GM19463 (cell line): ENCODE measurements around the gene AGTPBP1.
A peak's percentile ranks its signal among the peaks of the same experiment; 100 is the strongest.
"Not testable (repeated sequence)": the region's sequence is repeated elsewhere in the genome, so short reads cannot be mapped to it uniquely, and the experiment has no call there.

ENCODE experiments used
- ATAC-seq: cut with Tn5 transposase; IDR thresholded peaks from one replicate; pipeline ENCODE4 v1.9.1; 2021; ENCODE audit warnings: mild to moderate bottlenecking, moderate library complexity; ENCODE audit not compliant: unreplicated experiment

AGTPBP1 gene

DNA sequence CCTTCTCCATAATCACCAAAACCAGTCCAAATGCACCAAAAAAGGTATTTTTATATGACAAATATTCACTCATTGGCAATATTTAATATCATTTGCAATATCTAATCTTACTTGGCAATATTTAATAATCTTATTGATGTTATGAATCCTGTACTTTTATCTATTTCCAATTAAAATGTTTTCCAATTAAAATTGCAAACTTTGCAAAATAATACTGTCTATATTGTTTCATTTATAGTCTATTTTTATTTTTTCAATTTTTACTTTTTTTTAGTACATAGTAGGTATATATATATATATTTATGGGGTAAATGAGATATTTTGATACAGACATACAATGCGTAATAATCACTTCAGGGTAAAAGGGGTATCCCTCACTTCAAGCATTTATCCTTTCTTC lies 109.9 kb downstream of the AGTPBP1 start:
- ATAC-seq: no peak

DNA sequence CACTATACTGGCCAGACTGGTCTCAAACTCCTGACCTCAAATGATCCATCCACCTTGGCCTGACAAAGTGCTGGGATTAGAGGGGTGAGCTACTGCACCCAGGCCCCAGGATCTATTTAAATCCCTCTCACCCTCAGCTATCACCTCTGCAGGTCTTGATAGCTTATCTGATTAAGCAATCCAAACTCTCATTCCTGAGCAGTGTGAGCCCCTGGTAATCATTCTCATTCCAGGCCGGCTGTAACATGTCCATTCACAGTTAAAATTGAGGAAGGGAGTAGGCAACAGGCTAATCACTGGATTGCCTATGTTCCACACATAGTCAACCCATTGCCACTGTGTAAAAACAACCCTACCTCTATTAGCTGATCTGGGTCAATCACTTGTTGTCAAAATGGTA lies 111.1 kb downstream of the AGTPBP1 start:
- ATAC-seq: no peak

DNA sequence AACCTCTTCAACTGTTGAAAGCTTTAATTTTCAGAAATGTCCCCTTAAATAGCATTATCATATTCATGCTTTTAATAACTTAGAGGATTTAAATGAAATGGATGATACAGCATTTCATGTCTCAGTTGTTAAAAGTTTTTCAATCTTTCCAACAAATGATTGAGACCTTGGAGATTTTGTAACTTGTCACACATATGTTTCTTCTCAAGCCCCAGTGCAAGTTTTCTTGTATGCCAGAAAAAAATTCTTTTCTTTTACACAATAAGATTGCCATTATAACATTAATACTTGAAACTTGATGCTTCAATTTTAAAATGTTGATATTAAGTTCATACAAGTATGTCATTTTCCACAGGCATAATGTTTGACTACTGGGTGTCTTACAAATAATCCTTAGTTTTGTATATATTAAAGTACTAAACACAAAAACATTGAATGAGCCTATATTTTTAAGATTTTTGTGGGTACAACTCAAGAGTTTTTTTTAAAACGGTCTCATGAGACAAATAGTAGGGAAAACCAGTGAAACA lies 124.5 kb downstream of the AGTPBP1 start:
- ATAC-seq: no peak

DNA sequence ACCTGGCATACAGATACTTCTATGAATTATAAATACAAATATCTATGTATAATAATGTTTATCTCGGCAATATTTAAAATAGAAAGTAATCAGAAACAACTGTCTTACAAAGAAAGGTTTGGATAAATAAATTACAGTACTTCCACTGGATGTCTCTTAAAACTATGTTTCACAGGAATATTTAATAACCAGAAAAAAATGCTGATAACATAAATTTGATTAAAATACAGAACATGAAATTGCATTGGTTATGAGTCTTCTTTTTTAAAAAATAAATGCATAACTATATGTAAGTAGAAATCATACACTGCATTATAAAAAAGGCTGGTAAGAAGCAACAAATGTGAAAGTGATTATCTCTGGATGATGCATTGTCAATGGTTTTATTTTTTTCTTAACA lies 126.0 kb downstream of the AGTPBP1 start:
- no peak for ATAC-seq

DNA sequence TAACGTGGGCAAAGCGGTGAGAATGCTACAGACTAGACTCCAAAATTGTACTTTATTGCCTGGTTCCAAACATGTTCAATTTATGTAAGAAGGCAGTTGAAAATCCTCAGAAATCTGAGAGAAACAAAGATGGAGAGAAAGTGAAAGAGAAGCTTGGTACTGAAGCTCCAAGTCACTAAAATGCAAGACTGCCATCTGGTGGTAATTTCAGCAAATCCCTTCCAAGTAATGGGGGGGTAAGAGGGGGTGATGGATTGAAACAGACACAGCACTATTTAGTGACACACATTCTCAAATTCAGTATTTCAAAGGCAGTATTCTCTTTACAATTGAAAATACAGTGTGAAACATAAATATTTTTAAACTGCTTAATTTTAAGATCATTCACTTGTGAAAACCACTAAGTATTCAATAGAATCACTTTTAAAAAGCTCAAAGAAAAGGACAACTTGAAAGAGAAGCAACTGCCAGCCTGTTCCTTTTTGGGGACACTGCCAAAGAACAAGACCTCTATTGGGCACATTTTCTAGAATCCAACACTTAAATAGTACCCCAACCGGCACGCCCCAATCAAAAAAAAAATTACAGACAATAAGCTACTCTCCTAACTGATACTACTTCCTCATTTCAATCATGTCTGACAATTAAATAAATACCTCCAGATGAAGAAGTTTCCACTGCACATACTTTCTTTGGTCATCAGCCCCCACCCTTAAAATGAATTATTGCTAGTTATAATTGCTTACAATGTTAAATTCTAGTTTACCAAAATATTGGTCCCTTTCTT lies 131.5 kb downstream of the AGTPBP1 start:
- ATAC-seq: peak; percentile 96

DNA sequence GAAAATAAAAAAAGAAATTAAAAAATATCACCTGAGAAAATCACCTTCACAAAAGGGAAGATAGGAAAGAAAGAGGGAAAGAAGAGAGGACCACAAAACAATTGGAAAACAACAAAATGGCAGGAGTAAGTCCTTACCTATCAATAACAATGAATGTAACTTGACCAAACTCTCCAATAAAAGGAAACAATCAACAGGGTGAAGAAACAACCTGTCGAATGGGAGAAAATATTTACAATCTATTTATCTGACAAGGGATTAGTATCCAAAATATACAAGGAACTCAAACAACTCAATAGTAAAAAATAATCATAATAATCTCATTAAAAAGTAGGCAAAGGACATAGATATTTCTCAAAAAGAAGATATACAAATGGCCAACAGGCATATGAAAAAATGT lies 135.8 kb downstream of the AGTPBP1 start:
- ATAC-seq: no peak

DNA sequence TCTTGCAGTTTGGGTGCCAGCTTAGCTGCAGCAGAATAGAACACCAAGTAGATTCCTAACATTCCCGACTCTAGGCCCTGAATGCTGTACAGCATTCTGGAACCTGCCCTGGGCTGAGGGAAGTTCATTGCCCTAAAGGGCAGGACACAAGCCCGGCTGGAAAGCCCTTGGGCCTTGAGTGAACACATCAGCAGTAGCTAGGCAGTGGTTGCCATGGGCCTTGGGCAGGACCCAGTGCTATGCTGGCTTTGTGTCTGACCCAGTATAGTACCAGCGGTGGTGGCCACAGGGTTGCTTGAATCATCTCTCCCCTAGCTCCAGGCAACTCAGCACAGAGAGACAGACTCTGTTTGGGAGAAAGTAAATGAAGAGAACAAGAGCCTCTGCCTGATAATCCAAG lies 137.8 kb downstream of the AGTPBP1 start:
- no peak for ATAC-seq

DNA sequence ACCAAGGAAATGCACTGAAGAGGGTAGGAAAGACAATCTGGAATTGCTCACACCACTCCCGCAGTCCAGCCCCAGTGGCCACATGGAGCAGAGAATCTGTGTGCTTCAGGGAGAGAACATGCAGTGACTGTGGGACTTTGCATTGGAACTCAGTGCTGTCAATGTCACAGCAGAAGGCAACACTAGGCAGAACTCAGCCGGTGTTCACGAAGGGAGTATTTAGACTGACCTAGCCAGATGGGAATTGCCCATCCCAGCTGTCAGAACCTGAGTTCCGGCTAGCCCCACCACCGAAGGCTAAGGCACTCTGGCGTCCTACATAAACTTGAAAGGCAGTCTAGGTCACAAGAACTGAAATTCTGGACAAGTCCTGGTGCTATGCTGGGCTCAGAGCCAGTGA lies 139.0 kb downstream of the AGTPBP1 start:
- ATAC-seq: no peak

DNA sequence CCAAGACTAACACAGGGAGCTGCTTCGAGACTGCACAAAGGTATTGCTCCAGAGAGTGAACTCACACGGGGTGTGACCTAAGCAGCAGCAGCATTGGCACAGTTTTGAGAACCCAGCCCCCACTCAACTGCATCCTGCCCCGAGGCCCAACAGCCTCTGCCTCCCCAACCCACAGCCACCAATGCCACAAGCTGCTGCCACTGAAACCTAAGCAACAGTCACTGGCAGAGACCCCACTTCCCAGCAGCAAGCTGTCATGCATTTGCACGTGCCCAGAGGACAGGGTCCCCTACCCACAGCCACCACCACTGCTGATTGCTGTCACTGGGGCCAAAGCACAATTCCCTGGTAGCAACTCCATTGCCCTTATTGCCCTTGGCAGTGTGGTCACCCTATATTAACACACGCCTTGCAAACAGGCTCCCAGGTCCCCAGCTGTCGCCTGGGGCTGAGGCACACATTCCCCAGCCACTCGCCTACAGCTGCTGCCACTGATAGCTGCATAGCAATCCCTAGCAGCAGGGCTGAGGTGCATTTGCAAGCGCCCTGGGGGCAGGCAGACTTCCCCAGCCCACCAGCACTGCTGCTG lies 141.0 kb downstream of the AGTPBP1 start:
- ATAC-seq: no peak

DNA sequence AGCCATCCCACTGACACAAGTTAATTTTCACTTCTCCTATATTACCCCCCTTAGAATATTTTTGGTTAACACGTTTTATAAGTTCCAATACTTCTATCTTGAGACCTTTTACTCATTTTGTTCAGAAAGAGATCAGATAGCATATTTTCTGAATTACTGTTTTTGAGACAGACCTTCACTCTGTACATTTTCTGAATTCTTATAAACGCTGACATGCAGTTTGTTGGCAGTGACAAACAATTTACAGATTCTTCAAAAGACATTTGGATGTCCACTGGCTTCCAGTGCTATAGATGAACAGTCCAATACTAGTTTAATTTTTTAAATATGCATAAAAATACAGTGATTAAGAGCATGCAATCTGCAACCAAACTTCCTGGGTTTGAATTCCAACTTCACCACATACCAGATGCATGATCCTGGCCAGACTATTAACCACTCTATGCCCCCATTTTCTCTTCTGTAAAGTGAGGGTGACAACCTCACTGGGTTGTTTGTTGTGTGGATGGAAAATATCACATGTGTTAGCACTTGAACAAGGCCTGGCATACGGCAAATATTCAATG lies 142.1 kb downstream of the AGTPBP1 start:
- ATAC-seq: no peak

DNA sequence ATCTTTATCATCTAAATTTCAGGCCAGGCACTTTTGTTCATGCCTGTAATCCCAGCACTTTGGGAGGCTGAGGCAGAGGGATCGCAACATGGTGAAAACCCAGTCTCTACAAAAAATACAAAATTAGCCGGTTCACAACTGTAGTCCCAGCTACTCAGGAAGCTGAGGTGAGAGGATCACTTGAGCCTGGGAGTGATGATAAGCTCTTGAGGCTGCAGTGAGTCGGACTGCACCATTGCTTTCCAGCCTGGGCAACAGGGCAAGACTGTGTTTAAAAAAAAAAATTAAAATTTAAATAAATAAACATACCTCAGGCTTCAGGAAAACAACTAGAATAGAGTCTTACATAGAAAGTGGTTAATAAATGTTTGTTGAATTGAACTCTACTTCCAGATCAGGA lies 147.4 kb downstream of the AGTPBP1 start:
- no peak for ATAC-seq

DNA sequence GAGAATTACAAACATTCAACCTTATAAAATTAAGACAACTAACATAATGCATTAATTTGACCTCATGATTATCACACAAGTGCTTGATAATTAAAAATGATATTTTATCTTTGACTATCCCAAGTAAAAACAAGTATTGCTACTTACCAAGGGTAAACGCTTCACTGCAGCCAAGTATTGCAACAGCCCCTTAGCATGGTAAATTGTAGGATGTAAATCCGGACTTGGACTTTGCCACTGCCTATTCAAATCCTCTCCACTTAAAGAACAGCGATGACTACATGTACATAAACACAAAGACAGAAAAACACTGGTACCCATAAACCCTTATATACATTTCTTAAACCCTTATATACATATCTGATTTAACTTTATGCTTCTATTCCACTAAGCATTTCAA lies 155.1 kb downstream of the AGTPBP1 start:
- no peak for ATAC-seq

DNA sequence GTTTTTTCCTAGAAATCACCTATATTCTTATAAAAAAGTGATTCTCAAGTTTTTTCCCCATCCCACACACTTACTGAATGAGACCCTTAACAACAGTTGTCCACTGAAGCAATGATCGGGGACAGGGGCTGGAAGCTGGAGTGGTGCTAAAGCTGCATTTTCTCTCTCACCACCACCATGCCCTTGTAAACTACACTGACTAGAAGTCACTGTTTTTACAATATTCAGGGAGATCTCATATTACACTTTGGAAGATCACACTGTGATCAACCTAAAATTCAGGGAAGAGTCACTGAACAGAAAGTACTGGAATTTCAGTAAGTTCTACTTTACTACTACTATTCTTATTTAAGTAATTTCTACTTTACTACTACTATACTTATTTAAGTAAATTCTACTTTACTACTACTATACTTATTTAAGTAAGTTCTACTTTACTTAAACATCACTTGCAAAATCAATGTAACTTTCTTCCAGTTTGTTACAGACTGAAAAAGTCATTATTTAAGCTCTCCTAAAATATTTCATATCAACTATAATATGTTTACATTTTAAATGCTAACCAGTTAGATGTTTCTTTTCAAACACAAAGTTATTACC lies 164.3 kb downstream of the AGTPBP1 start:
- no peak for ATAC-seq

DNA sequence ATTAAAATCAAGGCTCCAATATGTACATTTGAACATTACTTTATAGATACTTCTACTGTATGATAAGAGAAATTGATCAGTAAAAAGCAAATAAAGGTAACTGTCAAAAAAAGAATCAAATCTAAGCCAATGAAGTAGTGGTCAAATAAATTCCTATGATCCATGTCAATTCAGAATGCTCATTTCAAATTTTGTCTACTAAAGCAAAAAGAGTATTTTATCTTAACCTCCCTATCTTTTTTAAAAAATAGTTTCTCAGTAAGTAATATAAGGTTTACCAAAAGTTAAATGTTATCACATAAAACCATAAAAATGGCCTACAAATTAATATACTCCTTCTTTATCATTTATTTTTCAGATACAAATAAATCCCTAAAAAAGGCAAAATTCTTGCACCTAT lies 165.9 kb downstream of the AGTPBP1 start:
- ATAC-seq: no peak

DNA sequence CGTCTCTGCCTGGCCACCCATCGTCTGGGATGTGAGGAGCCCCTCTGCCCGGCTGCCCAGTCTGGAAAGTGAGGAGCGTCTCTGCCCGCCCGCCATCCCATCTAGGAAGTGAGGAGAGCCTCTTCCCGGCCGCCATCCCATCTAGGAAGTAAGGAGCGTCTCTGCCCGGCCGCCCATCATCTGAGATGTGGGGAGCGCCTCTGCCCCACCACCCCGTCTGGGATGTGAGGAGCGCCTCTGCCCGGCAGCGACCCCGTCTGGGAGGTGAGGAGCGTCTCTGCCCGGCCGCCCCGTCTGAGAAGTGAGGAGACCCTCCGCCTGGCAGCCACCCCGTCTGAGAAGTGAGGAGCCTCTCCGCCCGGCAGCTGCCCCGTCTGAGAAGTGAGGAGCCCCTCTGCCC lies 168.2 kb downstream of the AGTPBP1 start:
- not testable (repeated sequence) for ATAC-seq

DNA sequence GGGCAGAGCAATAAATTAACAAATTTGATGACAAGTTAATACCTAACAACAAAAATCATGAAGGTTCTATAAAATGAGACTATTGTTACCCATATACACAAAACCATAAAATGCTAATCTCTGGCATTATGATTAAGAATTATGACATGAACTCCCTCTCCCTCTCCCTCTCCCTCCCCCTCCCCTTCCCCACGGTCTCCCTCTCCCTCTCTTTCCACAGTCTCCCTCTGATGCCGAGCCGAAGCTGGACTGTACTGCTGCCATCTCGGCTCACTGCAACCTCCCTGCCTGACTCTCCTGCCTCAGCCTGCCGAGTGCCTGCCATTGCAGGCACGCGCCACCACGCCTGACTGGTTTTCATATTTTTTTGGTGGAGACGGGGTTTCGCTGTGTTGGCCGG lies 168.8 kb downstream of the AGTPBP1 start:
- not testable (repeated sequence) for ATAC-seq

DNA sequence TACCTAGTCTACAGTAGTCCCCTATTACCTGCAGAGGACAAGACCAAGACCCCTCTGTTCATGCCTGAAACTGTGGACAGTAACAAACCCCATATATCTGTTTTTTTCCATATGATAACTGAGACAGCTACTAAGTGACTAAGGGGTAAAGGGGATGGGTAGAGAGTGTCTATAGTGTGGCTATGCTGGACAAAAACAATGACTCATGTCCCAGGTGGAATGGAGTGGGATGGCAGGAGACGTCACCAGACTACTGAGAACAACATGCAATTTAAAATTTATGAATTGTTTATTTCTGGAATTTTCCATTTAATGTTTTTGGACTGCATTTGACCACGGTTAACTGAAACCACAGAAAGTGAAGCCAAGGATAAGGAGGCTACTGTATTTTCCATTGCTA lies 171.8 kb downstream of the AGTPBP1 start:
- no peak for ATAC-seq

DNA sequence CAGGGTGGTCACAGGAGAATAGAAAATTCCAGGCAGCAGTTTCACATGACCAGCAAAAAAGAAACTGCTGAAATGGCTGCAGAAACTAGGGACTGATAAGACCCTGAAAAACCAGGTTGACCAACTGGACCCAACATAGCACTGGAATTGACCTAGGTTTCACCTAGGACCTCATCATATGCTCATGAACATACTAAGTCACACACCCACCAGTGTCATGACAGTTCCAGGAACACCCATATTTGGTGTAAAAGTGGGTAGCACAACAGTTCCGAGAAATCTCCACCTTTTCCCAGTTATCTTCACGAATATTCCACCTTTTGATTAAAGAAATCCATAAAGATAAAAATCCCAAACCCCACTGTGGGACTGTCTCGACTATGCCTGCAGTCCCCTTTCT lies 182.2 kb downstream of the AGTPBP1 start:
- ATAC-seq: no peak

DNA sequence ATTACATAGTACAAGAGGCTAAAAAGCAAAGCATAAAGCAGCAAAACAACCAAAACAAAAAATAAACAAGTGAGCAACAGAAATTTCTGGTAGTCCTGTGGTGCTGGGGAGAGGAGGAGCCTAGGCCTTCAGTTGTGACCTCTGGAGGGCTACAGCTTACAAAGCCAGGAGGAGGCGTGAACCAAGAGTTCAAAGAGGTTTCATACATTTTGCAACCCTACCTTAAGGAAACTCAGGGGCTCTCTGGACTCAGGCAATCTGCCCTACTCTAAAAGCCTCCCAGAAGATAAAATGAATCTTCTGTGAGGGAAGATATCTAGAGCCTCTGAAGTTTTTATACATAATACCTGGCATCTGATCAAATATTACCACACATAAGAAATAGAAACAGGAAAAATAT lies 187.4 kb downstream of the AGTPBP1 start:
- ATAC-seq: peak; percentile 48

DNA sequence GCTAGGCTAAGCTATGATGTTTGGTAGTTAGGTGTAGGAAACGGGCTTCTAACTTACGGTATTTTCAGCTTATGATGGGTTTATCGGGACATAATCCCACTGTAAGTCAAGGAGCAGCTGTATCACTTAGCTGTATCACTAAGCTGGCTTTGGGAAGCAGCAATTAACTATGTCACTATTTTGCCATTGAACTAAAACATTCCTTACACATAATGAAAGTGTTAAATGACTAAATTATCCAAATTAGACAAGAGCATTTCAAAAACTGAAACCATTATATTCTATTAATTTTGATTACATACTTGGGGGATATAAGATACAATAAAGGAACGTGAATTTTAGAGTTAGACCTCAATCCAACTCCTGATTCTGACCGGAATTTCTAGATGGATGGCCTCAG lies 188.3 kb downstream of the AGTPBP1 start:
- ATAC-seq: no peak

DNA sequence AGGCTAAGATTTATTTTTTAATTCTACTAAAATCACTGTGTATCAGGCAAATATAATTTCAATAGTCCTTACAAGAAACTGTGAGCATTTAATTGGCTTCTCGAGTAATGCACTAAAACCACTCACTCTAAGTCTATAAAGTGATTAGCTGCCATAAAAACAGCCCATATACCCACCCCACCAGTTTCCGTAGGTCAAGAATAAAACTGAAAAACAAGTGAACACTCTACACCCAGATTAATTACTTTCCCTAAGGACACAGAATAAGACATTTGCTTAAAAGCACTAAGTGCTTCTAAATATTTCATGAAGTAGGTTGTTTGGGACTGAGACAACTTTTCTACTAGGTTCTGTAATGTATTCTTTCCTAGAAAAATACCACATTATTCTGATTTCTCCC lies 194.2 kb downstream of the AGTPBP1 start:
- ATAC-seq: no peak

DNA sequence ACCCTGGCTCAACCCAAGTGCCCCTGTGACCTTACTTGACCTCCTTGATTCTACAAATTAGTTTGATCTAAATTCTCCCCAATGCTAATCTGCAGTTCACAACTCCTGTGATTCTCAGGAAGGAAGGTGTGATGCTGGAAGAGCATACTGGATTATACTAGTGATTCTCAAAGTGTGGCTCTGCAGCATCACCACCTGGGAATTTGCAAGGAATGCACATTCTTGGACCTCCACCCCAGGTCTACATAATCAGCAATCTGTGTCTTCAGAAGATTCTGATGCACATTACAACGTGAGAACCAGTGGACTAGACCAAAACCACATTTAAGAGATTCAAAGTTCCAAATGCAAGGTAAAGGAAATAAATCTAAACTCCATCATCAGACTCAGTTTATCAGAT lies 198.6 kb downstream of the AGTPBP1 start:
- ATAC-seq: no peak
